C4-2B (cell line): Measurements from ENCODE around the gene LRRC3B.

ENCODE experiments used
- ZFX ChIP-seq: fragments of 450-650 bp; IDR thresholded peaks from 2 replicates; pipeline ENCODE4 v1.6.1; 2017
- TF ChIP-seq, protein P1 (sequence below): fragments of 450-650 bp; conservative IDR thresholded peaks from 2 replicates; pipeline ENCODE4 v1.5.1; 2017; ENCODE audit warnings: mild to moderate bottlenecking

DNA sequence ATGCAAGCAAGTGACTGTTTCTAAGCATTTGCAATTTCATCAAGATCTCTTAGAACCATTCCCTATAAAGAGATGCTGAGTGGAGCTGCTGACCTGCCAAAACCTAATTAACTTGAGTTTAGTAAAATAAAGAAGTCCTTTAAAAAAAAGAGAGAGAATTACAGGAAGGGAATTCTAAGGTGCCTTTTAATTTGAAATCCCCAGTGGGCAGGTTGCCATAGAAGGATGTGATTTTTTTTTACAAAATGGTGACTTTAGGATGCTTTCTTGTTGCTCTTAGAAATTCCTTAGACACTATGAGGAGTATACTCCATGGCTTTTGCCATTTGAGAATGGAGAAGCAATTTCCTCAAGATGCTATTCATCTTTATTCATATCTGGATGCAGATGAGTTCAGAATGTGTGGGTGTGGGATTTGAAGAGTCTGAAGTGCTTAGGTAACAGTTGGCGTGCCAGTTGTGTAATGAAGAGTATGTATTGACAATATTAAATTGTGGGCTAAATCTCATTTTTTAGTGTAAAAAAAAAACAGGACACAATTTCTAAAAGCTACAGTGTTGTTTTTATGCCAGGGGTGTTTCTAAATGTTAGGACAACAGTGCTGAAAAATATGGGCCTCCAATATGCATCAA is 13.6 kb downstream of the LRRC3B start:
- TF ChIP-seq, protein P1, sequence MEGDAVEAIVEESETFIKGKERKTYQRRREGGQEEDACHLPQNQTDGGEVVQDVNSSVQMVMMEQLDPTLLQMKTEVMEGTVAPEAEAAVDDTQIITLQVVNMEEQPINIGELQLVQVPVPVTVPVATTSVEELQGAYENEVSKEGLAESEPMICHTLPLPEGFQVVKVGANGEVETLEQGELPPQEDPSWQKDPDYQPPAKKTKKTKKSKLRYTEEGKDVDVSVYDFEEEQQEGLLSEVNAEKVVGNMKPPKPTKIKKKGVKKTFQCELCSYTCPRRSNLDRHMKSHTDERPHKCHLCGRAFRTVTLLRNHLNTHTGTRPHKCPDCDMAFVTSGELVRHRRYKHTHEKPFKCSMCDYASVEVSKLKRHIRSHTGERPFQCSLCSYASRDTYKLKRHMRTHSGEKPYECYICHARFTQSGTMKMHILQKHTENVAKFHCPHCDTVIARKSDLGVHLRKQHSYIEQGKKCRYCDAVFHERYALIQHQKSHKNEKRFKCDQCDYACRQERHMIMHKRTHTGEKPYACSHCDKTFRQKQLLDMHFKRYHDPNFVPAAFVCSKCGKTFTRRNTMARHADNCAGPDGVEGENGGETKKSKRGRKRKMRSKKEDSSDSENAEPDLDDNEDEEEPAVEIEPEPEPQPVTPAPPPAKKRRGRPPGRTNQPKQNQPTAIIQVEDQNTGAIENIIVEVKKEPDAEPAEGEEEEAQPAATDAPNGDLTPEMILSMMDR = no peak
- no peak for TF ChIP-seq ZFX
